Measurements from ENCODE around the gene CRYL1.

Gene CRYL1

GRCh38 chr13:20391597-20392452 lies 133.8 kb downstream of the CRYL1 start:
- Histone ChIP-seq H3F3A (ENCODE audit: insufficient read depth, low read length) (no peaks in the 10 kb centered on the region), H3K4me3 (ENCODE audit: low read length) (no peak overlapping the region), H3K4me2 (ENCODE audit: low read depth, low read length) (no peak overlapping the region), H4K20me1 (ENCODE audit: insufficient read depth, low read length) (no peaks in the 10 kb centered on the region), H3K9me3 (replicated peaks; ENCODE audit: insufficient read depth, low read length) (no peaks in the 10 kb centered on the region), H2AFZ (ENCODE audit: low read length) (no peak overlapping the region), H3K36me3 (replicated peaks; ENCODE audit: insufficient read depth, low read length) (no peaks in the 10 kb centered on the region), H3K79me2 (ENCODE audit: low read length) (no peaks in the 10 kb centered on the region), H3K9me2 (replicated peaks; ENCODE audit: insufficient read depth, low read length) (no peaks in the 10 kb centered on the region), H3K27me3 (replicated peaks; ENCODE audit: insufficient read depth, low read length) (no peaks in the 10 kb centered on the region), H3K4me1 (ENCODE audit: low read length) (no peaks in the 10 kb centered on the region), H3K9ac (ENCODE audit: low read length) (no peak overlapping the region), H3K27ac (ENCODE audit: low read length) (no peak overlapping the region)
- DNase-seq: no peak
- TF ChIP-seq, protein P1, sequence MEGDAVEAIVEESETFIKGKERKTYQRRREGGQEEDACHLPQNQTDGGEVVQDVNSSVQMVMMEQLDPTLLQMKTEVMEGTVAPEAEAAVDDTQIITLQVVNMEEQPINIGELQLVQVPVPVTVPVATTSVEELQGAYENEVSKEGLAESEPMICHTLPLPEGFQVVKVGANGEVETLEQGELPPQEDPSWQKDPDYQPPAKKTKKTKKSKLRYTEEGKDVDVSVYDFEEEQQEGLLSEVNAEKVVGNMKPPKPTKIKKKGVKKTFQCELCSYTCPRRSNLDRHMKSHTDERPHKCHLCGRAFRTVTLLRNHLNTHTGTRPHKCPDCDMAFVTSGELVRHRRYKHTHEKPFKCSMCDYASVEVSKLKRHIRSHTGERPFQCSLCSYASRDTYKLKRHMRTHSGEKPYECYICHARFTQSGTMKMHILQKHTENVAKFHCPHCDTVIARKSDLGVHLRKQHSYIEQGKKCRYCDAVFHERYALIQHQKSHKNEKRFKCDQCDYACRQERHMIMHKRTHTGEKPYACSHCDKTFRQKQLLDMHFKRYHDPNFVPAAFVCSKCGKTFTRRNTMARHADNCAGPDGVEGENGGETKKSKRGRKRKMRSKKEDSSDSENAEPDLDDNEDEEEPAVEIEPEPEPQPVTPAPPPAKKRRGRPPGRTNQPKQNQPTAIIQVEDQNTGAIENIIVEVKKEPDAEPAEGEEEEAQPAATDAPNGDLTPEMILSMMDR (IDR thresholded peaks at IDR 0.05; ENCODE audit: low read length): no peak
- TF ChIP-seq EZH2 (optimal IDR thresholded peaks at IDR 0.05; ENCODE audit: low read depth, low read length): no peak
- no peak for TF ChIP-seq EZH2phosphoT487 (IDR thresholded peaks at IDR 0.05; ENCODE audit: low read length)

DNA sequence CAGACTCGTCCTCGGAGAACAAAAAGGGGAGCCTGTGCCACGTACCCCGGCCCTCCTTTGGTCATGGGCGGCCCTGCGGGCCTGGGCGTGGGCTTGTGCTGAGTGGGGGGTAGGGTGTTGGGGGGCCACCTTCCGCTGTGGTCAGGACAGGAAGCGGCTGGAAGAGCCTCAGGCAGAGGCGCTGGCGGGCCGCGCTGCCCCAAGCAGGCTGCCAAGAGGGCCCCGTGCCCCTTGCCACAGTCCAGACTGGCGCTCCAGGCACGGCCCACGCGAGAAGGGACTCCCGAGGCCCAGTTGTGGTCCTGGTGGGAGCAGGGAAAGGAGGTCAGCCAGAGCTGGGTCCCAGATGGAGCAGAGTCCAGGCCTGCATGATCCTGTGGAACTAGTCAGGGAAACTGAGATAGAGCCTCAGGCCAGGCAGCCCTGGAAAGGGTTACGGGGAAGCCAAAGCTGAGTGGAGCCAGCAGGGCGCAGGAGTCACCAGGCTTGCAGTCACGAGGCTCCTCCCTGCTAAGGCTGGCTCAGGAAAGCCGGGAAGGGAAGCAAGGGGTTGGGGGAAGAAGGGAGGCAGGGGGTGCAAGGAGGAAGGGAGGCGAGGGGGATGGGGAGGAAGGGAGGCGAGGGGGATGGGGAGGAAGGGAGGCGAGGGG lies 135.0 kb downstream of the CRYL1 start:
- no peak overlapping the region for H3K9ac ChIP-seq (ENCODE audit: low read length)
- no peaks in the 10 kb centered on the region for H3K9me3 ChIP-seq (replicated peaks; ENCODE audit: insufficient read depth, low read length)
- H3K79me2 ChIP-seq (ENCODE audit: low read length): no peaks in the 10 kb centered on the region
- H2AFZ ChIP-seq (ENCODE audit: low read length): no peak overlapping the region
- H3K4me2 ChIP-seq (ENCODE audit: low read depth, low read length): no peak overlapping the region
- no peak for DNase-seq
- H3K27ac ChIP-seq (ENCODE audit: low read length): no peak overlapping the region
- TF ChIP-seq EZH2 (optimal IDR thresholded peaks at IDR 0.05; ENCODE audit: low read depth, low read length) (no peak), EZH2phosphoT487 (IDR thresholded peaks at IDR 0.05; ENCODE audit: low read length) (no peak)
- TF ChIP-seq, protein P1 (IDR thresholded peaks at IDR 0.05; ENCODE audit: low read length): no peak
- no peak overlapping the region for H3K4me3 ChIP-seq (ENCODE audit: low read length)
- H3K36me3 ChIP-seq (replicated peaks; ENCODE audit: insufficient read depth, low read length): no peaks in the 10 kb centered on the region
- H4K20me1 ChIP-seq (ENCODE audit: insufficient read depth, low read length): no peaks in the 10 kb centered on the region
- H3K9me2 ChIP-seq (replicated peaks; ENCODE audit: insufficient read depth, low read length): no peaks in the 10 kb centered on the region
- no peaks in the 10 kb centered on the region for H3F3A ChIP-seq (ENCODE audit: insufficient read depth, low read length)
- no peaks in the 10 kb centered on the region for H3K4me1 ChIP-seq (ENCODE audit: low read length)
- H3K27me3 ChIP-seq (replicated peaks; ENCODE audit: insufficient read depth, low read length): no peaks in the 10 kb centered on the region

GRCh38 chr13:20389696-20390525 lies 135.7 kb downstream of the CRYL1 start:
- no peaks in the 10 kb centered on the region for H3K4me1 ChIP-seq (ENCODE audit: low read length)
- no peaks in the 10 kb centered on the region for H3K9me2 ChIP-seq (replicated peaks; ENCODE audit: insufficient read depth, low read length)
- H3K79me2 ChIP-seq (ENCODE audit: low read length): no peaks in the 10 kb centered on the region
- H3K27ac ChIP-seq (ENCODE audit: low read length): no peak overlapping the region
- H3K4me3 ChIP-seq (ENCODE audit: low read length): no peak overlapping the region
- H4K20me1 ChIP-seq (ENCODE audit: insufficient read depth, low read length): no peaks in the 10 kb centered on the region
- no peak for TF ChIP-seq EZH2 (optimal IDR thresholded peaks at IDR 0.05; ENCODE audit: low read depth, low read length)
- no peak overlapping the region for H2AFZ ChIP-seq (ENCODE audit: low read length)
- no peaks in the 10 kb centered on the region for H3K27me3 ChIP-seq (replicated peaks; ENCODE audit: insufficient read depth, low read length)
- H3K9me3 ChIP-seq (replicated peaks; ENCODE audit: insufficient read depth, low read length): no peaks in the 10 kb centered on the region
- H3K4me2 ChIP-seq (ENCODE audit: low read depth, low read length): no peak overlapping the region
- no peak for DNase-seq
- no peaks in the 10 kb centered on the region for H3F3A ChIP-seq (ENCODE audit: insufficient read depth, low read length)
- H3K9ac ChIP-seq (ENCODE audit: low read length): no peak overlapping the region
- no peaks in the 10 kb centered on the region for H3K36me3 ChIP-seq (replicated peaks; ENCODE audit: insufficient read depth, low read length)

Data from MM.1S (cell line).